GM19351 (cell line): ENCODE data around the gene ALDH2.
"Not testable (repeated sequence)": the region's sequence is repeated elsewhere in the genome, so short reads cannot be mapped to it uniquely, and the experiment has no call there.

Experiments used
- ATAC-seq: cut with Tn5 transposase; IDR thresholded peaks from one replicate; pipeline ENCODE4 v1.9.1; 2021; ENCODE audit warnings: mild to moderate bottlenecking, moderate library complexity; ENCODE audit not compliant: unreplicated experiment

The ALDH2 gene

GRCh38 chr12:111766608-111767361 is at the start of gene ALDH2:
ALDH2 (plus strand) TSS chr12:111766933; CDS start chr12:111766983, 50 bp downstream.
- ATAC-seq: no peak

GRCh38 chr12:111719316-111719715 is 47.4 kb upstream of the ALDH2 start:
- ATAC-seq: not testable (repeated sequence)

GRCh38 chr12:111720457-111720856 is 46.3 kb upstream of the ALDH2 start:
- no peak for ATAC-seq

DNA sequence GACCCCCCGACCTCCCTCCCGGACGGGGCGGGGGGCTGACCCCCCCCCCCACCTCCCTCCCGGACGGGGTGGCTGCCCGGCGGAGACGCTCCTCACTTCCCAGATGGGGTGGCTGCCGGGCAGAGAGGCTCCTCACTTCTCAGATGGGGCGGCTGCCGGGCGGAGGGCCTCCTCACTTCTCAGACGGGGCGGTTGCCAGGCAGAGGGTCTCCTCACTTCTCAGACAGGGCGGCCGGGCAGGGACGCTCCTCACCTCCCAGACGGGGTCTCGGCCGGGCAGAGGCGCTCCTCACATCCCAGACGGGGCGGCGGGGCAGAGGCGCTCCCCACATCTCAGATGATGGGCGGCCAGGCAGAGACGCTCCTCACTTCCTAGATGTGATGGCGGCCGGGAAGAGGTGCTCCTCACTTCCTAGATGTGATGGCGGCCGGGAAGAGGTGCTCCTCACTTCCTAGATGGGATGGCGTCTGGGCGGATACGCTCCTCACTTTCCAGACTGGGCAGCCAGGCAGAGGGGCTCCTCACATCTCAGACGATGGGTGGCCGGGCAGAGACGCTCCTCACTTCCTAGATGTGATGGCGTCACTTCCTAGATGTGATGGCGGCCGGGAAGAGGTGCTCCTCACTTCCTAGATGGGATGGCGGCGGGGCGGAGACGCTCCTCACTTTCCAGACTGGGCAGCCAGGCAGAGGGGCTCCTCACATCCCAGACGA is 42.9 kb upstream of the ALDH2 start:
- ATAC-seq: not testable (repeated sequence)

- no peak for ATAC-seq
Measured at GRCh38 chr12:111728795-111729194, 37.9 kb upstream of the ALDH2 start.

DNA sequence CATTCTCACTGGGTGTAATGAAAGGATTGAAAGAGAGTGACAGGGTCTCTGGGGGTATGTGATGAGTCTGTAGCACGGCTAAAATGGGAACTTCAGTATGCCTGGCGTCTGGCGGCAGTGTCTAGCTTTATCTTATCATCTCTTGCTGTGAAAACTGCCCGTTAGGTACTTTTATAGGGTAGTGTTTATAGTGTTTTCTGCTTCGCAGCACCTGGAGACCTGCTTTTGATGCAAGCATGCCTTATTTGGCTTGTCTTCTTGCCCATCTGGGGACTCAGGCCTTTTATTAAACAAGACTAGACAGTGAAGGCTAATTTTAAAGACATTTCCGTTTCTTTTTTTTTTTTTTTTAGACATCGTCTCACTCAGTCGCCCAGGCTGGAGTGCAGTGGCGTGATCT is 36.3 kb upstream of the ALDH2 start:
- ATAC-seq: no peak

DNA sequence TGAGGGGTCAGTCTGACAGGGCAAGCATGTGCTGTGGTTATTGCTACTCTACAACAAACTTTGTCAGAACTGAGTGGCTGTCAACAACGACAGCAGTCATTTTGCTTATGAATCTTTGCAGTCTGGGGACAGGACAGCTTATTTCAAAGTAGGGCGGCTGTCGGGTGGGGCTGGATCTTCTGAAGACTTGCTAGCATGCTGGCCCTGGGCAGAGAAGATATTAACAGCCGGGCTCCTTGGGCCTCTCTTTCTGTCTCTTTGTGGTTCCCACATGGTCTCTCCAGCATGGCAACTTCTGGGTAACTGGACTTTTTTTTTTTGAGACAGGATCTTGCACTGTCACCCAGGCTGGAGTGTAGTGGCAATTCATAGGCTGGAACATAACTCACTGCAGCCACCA is 33.9 kb upstream of the ALDH2 start:
- no peak for ATAC-seq

DNA sequence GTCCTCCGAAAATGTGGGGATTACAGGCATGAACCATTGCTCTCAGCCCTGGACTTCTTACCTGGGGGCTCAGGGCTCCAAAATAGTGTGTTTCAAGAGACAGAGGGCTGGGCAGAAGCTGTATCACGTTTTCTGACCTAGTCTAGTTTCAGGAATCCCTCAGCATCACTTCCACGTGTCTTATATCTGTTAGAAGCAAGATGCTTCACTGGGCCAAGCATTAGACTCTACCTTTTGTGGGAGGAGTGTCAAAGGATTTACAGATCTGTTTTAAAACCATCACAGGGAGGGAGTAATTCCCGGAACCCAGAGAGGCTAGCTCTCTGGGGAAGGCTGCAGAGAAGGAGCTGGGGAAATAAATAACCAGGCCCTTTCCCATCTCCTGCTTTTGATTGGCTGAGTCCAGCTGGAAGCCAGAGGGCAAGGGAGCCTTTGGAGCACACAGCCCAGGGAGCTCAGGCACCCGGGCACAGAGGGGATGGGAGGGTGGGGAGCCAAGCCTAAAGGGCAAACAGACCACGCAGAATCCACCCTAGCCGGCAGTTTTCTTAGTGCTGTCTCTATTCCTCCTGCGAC is 33.3 kb upstream of the ALDH2 start:
- no peak for ATAC-seq

- ATAC-seq: not testable (repeated sequence)
Measured at GRCh38 chr12:111739524-111739923, 27.2 kb upstream of the ALDH2 start.

DNA sequence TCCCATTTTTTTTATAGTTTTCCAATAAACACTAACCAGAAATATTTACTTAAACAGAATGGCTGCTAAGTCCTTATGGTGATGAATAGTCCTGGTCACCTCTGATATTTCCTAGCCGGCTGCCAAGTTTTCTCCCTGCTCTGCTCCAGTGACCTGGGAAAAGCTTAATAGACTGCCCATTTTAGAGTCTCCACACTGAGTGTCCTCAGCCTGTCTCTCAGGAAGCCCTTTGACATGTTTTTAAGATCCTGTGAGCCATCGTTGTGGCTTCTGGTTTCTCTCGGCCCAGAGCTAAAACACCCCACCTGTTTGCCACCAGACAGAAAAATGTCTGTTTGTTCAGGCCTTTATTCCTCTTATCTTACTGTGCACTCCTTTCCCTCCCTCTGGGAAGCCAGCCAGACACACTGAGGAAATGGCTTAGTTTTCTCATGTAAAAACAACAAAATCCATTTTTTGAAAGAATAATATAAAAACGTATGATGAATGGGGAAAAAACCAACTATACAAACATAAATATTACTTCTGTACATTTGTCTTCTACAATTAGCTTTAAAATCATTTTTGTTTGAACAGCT is 25.4 kb upstream of the ALDH2 start:
- ATAC-seq: no peak

- ATAC-seq: no peak
Measured at GRCh38 chr12:111745211-111745610, 21.5 kb upstream of the ALDH2 start.

DNA sequence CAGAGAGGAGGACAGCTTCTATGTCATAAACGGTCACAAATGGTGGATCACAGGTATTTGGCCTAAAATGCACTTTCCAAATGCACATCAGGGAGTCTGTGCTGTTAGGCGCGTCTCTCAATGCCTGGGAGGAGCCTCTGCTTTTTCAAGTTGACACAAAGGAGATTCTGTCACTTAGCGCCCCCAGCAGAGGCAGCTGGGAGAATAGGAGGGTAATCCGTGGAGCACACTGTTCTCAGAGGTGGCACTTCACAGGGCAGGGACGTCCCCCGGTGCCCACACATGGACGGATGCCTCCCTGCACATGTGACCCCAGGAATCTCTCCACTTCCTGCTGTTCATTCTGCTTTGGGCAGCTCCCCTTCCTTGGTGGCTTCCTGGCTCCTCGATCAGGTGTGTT is 19.4 kb upstream of the ALDH2 start:
- no peak for ATAC-seq

DNA sequence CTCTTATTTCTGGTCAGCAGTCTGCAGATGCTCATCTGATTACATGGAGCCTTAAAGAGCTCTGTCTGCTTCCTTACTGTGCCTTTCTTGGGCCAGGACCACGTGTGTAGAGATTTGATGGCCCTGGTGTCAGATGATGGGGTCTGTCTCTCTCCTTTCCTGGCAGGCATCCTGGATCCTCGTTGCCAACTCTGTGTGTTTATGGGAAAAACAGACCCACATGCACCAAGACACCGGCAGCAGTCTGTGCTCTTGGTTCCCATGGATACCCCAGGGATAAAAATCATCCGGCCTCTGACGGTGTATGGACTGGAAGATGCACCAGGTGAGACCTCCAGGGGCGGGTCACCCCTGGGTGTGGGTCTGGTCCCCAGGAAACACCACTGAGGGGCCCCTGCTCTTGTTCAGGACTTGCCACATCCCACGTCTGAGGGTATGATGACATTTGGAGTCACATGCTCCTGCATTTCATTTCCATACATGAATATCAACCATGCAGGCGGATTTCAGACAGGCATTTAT is 18.5 kb upstream of the ALDH2 start:
- no peak for ATAC-seq

DNA sequence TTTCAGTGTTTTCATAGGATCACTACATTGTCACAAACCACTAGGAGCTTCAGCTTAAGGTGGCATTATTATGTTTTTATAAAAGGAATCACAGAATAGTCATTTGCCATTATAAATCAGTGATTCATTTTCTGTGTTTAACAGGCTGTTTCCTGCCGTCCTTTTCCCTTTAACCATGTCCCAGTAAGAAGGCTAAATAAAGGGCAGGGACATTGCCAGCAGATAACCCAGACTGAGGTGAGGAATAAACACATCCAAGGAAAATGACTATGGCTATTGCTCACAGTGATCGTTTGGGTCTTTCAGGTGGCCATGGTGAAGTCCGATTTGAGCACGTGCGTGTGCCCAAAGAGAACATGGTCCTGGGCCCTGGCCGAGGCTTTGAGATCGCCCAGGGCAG is 17.9 kb upstream of the ALDH2 start:
- no peak for ATAC-seq

GRCh38 chr12:111749391-111749790 is 17.3 kb upstream of the ALDH2 start:
- ATAC-seq: no peak

DNA sequence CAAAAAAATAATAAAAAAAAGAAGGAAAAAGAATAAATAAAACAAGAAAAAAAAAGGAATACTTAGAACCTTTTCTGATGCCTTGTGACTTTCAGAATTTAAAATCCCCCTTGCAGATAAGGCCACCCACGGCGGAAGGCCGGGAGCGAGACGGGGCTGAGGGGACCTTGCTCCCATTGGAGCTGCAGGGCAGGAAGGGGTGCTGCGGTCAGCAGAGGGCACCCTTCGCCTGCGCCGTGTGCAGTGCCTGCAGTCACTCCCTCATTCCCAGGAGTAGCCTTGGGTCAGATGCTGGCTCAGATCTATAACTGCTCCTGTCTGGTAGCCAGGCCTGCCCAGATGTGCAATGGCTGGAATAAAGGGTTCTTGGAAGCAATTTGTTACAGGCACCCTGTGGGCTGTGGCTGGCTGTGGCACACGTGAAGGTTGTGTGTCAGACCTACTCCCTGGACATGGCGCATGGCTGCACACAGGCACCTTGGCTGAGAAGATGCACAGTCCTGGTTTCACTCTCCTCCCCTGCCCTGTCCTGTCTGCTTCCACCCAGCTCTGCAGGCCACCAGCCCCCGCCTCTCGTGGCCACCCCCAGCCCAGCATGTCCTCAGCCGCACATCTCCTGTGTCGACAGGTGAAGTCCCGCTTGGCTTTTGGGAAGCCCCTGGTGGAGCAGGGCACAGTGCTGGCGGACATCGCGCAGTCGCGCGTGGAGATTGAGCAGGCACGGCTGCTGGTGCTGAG is 13.4 kb upstream of the ALDH2 start:
- no peak for ATAC-seq

DNA sequence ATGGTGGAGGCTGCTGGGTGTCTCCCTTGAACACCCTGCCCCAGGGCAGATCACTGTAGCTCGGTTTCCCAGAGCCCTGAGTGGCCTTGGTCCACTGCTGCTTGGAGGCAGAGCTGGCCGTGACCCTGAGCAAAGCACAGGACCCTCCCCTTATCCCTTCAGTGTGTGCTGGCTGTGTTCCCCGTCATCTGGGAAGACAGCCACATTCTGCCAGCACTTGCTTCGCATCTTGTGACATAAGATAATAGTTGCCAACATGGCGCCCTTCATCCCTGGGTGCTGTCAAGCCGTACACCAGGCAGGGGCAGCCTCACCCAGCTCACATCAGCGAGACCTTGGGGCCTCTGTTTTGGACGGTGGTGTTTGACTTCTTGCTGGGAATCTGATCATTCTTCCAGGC is 12.1 kb upstream of the ALDH2 start:
- no peak for ATAC-seq

DNA sequence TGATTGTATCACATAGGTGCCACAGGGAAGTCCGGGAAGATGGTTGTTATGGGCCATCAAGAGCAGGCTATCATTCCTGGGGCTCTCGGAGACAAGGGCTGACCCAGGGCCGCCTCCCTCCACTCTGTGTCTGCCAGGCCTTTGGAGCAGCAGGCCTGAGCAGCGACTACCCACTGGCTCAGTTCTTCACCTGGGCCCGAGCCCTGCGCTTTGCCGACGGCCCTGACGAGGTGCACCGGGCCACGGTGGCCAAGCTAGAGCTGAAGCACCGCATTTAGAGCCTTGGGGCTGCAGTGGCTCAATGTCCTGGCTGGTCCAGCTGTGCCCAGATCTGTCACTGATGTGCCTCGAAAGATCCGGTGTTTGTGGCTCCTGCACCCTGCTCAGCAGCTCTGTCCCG is 10.5 kb upstream of the ALDH2 start:
- no peak for ATAC-seq

- ATAC-seq: no peak
Measured at GRCh38 chr12:111756681-111757080, 10.1 kb upstream of the ALDH2 start.

- no peak for ATAC-seq
Measured at GRCh38 chr12:111757361-111758119, 9.2 kb upstream of the ALDH2 start.
